ENCODE measurements around the gene FAM78B.

Gene FAM78B, protein sequence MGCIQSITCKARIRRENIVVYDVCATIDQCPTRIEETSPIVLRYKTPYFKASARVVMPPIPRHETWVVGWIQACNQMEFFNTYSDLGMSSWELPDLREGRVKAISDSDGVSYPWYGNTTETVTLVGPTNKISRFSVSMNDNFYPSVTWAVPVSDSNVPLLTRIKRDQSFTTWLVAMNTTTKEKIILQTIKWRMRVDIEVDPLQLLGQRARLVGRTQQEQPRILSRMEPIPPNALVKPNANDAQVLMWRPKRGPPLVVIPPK

DNA sequence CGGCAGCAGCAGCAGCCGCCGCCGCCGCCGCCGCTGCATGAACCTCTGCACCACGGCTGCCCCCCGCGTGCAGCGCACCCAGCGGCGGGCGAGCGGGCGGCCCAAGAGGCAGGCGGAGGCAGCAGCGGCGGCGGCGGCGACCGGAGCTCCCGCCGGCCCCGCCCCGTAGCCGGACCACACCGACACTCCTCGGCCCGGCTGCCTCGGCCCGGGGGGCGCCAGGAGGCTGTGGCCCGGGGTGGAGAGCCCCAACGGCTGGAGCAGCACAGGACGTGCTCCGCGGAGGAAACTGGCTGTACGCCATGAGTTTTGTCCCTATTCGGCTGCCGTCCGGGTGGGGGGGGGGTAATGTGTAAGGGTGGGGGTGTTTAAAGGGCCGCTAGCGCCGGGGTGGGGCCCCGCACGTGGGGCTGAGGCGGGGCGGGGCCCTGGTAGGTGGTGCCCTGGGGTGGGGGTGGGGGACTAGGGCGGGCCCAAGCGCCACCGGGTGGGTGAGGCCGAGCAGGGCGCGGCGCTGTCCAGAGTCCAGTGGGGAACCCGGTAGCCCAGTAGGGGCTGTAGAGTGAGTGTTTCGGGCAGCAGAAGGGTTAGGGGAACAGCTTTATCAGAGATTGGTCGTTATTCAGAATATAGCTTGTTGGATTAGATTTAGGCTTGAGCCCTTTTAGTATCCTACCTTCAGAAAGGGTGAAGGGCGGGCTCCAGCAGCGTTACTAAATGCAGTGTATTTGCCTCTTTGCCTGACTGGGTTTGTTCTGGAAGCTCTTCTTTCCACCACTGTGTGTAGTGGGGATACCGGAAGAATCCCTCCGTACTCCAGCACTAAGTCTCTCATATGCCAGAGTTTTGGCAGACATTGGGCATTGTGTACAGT, at the start of gene FAM78B:
FAM78B (minus strand) TSS at position 304 of the 874 bp plus-strand sequence. CDS start 753 bp downstream, outside the sequence.
- peak; percentile 44 for DNase-seq

DNA sequence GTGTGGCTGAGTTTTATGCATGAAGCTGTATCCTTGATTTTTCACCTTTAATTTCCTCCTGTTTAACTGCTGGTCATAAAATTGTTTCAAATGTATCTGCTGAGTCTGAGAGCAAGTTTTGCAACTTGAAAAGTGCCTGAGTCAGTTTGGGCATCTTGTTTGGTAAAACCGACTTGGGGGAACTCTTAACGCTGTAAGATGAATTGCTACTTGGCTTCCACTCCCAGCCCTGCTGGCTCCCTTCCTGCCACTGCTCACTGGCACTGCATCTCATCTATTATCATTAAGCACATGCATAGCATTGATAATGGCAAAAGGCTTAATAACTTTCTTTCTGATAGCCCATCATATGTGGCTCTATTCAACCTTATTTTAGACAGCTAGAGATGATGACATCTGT, 35.7 kb upstream of the FAM78B start:
- DNase-seq: no peak

- DNase-seq: no peak
Observed at GRCh38 chr1:166200743-166201142, 33.9 kb upstream of the FAM78B start.

DNA sequence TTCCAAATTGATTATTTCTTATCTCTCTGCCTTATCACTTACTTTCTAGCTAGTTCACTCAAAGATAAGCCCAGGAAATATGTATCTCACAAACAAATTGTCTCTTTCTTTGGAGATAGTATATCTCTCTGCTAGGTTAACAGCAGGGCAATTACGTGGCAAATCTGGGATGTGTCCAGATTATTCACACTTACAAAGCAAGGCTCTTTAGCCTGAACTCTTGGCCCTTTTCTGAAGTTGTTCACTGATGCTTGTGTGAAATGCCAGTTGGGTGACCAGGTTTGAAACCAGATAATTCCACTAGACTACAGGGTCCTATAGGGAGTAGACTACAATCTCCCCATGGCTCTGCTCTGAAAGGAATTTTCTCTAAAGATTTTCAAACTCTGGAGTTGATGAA, 30.8 kb upstream of the FAM78B start:
- no peak for DNase-seq

GRCh38 chr1:166197141-166197540, 30.3 kb upstream of the FAM78B start:
- DNase-seq: no peak

DNA sequence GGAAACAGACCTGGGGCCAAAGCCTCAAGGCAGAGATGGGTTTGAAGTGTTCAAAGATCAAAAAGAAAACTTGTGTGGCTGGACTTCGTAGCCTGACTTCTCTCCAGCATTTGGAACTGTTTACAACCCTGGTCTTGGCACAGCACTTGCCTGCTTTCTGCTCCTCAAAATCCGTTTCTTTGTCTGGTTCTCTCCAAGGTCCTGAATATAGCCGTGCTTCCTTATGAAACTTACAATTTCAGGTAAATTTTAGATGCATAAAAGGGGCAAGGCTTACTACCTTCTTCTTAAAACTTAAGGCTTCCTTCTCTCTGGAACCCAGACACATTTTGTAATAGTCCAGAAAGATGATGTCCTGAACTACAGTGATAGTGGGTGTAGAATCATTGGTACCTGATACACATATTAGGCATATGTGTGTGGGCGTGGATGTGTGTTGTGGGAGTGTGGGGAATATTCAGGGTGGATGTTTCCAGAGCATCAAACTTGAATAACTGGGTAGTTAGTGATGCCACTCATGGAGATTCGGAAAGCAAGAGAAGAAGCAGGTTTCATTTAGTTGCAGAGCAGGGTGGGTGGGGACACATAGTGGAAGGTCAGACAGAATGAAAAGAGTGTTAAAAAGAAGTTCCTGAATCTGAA, 26.4 kb upstream of the FAM78B start:
- no peak for DNase-seq

DNA sequence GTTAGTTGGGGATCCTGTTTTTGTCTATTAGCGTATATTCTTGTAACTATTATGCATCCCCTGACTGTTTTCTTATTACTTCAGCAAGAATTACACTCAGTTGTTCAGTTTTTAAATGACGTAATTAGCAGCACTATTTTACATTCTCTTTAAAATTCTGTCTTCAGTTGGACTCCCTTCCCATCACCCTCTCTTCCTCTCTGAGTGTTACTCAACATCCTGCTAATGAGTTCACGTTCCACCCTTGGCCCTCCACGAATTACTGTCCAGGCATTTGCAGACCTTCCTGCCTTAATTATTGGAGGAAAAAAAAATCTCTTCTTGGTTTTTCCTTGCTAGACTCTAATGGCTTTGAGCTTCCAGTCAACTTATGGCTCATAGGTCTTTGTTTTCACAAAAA, 23.6 kb upstream of the FAM78B start:
- no peak for DNase-seq

DNA sequence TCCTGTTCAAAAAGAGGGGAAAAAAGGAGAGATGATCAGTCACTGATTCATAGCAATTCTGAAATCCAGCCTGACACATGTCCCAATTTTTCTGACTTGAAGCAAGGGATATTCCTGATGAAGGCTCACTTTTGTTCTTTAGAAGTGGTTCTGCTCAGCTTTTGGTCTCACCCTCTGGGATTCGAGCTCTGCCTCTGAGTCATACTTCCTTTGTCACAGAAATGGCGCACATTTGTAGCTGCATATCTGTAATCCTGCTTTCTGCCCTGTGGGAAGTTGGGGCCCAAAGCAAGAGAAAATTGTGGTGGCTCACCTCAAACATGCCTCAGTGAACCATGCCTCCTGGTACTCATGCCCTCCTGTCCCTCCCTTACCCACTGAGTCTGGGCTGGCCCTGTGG, 22.3 kb upstream of the FAM78B start:
- DNase-seq: no peak

DNA sequence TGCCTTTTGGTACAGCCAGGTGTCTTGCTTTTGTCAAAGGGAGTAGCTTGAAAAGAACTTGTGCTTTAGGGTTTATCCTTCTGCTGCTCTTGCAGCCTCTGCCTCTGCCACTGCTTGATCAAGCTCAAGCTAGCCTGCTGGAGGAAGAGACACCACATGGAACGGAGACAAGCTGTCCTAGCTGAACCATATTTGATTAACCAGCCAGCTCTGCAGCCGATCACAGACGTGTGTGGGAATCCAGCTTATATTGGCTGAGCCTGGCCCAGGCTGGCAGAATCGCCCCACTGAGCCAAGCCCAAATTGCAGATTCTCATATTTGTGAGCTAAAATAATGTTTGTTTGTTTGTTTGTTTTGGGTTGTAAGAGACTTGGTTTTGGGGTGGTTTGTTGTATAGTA, 18.7 kb upstream of the FAM78B start:
- DNase-seq: no peak

- DNase-seq: no peak
Observed at GRCh38 chr1:166184897-166185296, 18.1 kb upstream of the FAM78B start.

DNA sequence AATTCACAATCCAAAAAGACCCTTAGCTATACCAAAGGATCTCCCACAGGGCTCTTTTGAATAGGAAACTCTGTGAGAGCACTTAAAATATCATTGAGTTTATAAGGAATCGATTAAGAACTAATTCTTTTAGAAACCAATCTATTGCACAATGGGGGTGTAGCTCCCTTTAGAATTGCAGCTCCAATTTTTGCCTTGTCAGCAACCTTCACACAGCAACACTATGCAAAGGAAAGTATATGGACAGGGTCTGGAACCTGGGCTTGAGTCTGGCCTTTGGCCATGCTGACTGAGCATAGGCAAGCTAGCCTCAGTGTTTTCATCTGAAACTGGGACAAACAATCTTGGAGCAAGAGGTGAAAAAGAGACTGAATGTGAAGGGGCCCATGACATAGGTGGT, 17.2 kb upstream of the FAM78B start:
- DNase-seq: no peak

GRCh38 chr1:166182281-166182680, 15.5 kb upstream of the FAM78B start:
- no peak for DNase-seq

- no peak for DNase-seq
Observed at GRCh38 chr1:166176416-166176815, 9.6 kb upstream of the FAM78B start.

- DNase-seq: no peak
Observed at GRCh38 chr1:166175032-166175431, 8.2 kb upstream of the FAM78B start.

- no peak for DNase-seq
Observed at GRCh38 chr1:166174108-166174507, 7.3 kb upstream of the FAM78B start.

DNA sequence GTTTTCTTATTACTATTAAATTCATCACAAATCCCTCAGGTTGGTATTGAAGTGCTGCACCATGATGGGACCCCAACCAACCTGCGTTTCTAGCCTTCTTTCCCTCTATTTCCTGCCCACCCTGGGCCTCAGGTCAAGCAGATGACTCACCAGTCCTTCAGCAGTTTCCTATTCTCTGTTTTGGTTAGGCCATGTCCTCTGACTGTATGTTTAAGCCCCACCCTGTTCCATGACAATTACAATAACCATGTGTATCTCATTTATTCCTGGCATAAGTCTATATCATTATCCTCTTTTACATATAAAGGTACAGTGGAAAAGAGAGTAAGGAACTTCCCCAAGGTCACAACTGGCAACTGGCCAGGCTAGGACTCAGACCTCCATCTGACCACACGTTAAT, 5.3 kb upstream of the FAM78B start:
- no peak for DNase-seq

GRCh38 chr1:166170726-166171125, 3.9 kb upstream of the FAM78B start:
- DNase-seq: no peak

DNA sequence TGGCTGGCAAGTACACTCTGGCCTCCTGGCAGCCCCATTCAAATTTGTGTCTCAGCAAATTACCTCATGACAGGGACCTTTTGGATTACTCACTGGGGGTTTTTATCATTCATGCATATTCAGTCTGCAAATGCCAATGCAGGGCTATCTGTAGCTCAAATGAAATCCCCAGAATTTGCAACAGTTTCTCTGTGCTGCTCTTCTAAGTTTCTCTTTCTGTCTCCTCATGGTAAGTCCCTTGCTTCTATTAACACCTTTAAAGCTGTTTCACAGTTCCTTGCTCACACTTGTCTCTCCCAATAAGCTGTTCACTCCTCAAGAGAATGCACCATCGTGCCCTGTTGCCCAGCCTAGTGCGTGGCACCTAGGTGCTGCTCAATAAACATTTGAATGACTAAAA, 3.3 kb upstream of the FAM78B start:
- no peak for DNase-seq

DNA sequence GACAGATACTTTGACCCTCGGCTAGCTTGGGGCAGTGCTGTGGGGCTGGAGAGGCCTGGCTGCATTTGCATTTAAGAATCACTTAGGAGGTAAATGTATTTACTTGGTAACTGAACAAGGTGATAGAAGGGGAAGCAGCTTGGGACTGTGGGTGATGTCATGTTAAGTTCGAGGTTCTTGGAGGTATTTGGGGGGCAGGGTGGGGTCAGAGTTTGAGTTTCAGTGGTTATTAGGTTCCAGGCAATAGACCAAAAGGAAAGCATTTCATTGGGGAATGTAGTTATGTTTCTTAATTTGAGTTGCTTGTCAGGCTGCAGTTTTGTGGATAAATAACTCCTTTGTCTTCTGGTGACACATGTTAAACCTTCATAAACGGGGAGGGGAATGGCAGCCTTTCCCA, 2.4 kb upstream of the FAM78B start:
- DNase-seq: no peak

GRCh38 chr1:166167572-166167925, 748 bp upstream of the FAM78B start:
- DNase-seq: no peak

GRCh38 chr1:166166329-166166697, 488 bp downstream of the FAM78B start:
- no peak for DNase-seq

DNA sequence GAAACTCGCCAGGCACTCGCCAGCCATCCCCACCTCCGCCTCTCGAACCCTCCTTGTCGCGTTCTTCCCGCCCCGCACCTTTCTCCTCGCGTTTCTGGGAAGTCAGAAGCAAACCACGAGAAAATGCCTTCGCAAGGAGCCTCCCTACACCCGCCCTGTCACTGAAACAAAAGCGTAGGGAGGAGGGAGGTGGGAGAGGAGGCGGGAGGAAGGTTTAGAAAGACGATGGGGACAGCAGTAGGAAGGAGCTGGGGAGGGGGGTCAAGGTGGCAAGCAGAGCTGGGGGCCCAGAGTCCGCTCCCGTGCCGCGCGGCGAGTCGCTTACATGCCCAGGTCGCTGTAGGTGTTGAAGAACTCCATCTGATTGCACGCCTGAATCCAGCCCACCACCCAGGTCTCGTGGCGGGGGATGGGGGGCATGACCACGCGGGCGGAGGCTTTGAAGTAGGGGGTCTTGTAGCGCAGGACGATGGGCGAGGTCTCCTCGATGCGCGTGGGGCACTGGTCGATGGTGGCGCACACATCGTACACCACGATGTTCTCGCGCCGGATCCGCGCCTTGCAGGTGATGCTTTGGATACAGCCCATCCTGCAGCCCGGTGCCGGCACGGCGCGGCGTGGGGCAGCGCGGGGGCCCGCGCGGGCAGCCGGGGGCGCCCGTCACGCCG, 1.0 kb downstream of the FAM78B start:
- no peak for DNase-seq

DNA sequence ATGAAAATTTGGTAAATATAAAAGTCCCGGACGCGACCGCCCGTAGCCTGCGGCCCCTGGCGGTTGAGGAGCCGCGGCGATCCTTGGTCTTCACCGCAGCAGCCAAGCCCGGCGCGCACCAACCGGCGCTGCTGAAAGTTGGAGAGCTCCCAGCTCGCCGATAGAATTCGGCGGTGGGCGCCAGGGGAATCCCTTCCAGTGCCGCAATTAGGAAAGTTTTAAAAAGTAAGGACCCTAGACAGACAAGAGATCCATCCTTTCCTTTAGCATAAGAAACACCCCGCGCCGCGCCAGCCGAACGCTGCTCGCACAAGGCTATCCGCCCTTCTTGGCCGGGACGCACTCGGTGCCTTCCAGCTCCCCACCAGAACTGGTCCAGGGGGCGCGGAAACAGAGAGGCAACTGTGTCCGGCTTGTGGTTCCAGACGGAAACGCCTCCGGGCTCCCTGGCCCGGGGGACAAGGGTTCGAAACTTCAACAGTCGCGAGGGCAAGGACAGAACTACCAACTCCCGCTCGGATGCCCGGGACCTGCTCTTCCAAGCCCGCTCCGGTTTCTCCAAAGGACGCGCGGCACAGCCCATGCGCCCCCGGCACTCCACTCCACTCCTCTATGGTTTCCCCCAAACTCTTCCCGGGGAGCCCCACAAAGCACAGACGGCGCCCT, 1.7 kb downstream of the FAM78B start:
- DNase-seq: no peak
